Endothelial cell (in vitro differentiated cells): Measurements from ENCODE around the gene COG5. TPM values are rescaled to one million over a fixed set of nuclear protein-coding genes. Genes with fewer than 3 reads are reported as not detected.

Experiments
- DNase-seq: peaks from one replicate; pipeline ENCODE4 v3.0.0; 2021; ENCODE audit warnings: low spot score
- H3K27ac Mint-ChIP-seq: one replicate; pipeline ENCODE4 v1.8.0; 2021; ENCODE audit warnings: mixed read lengths, inconsistent platforms; ENCODE audit not compliant: unreplicated experiment
- H3K27me3 Mint-ChIP-seq: one replicate; pipeline ENCODE4 v1.8.0; 2021; ENCODE audit warnings: mild to moderate bottlenecking, moderate library complexity, mixed read lengths, inconsistent platforms; ENCODE audit not compliant: unreplicated experiment
- H3K36me3 Mint-ChIP-seq: one replicate; pipeline ENCODE4 v1.8.0; 2021; ENCODE audit warnings: mild to moderate bottlenecking, low read depth, mixed read lengths, inconsistent platforms; ENCODE audit not compliant: unreplicated experiment
- H3K4me1 Mint-ChIP-seq: one replicate; pipeline ENCODE4 v1.8.0; 2021; ENCODE audit warnings: mild to moderate bottlenecking, mixed read lengths, inconsistent platforms; ENCODE audit not compliant: unreplicated experiment
- H3K4me3 Mint-ChIP-seq: one replicate; pipeline ENCODE4 v1.8.0; 2021; ENCODE audit warnings: mild to moderate bottlenecking, mixed read lengths, inconsistent platforms; ENCODE audit not compliant: unreplicated experiment
- H3K9me3 Mint-ChIP-seq: one replicate; pipeline ENCODE4 v1.8.0; 2021; ENCODE audit warnings: mixed read lengths, inconsistent platforms; ENCODE audit not compliant: unreplicated experiment
- total RNA-seq: library from RNA; stranded (reverse); fragmentation: NEBNext Ultra II Directional; extraction: Animal tissue kit (Norgen Biotek cat#: 25700); gene quantifications from one replicate; pipeline ENCODE4 v1.2.1, GENCODE V29; 2021; ENCODE audit not compliant: unreplicated experiment
- TF ChIP-seq, protein P1 (sequence below): fragments of 200-600 bp; sonication (generic); IDR thresholded peaks from one replicate; pipeline ENCODE4 v1.5.0; 2021; ENCODE audit warnings: antibody characterized with exemption; ENCODE audit not compliant: unreplicated experiment

The COG5 gene
- total RNA-seq, 1 donor from 2014 or later = 26.7 TPM

DNA sequence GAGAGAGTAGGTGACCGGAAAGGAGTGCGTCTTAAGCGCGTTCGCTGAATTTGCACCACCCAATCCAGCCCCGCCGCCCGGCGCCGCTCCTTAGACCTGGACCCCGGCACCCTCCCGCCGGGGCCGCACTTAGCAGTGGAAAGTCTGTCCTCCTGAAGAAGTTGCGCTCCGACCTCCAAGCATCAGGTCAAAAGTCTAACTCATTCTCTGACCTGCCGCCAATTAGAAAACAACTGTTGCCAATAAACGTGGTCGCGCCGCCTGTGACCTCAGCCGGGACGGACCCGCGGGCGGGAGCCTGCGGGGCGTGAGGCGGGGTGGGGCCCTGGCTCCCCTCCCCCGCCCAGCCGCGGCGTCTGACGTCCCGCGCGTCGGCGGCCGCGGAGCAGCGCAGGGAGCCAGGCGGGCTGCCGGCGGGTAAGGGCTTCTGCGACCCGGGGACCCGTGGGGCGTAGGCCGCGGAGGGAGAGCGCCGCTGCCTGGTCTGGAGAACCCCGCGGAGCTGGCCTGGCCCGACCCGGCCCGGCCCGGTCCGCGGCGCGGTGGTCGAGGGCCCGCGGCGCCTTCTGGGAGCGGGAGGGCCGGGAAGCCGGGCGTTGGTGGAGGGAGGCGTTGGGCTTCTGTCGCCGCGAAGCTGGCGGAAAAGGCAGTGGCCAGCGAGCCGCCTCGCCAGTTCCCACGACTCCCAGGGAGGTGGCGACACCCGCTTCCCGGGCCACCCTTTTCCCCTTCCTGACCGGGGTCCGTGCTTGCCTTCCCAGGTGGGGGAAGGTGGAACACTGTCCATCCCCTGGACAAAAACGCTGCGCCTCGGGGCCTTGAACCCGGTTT is 16.4 kb upstream of the COG5 start, which contains the start of gene BCAP29:
Gene BCAP29 (plus strand): TSS at position 362 of the 831 bp plus-strand sequence. CDS start 527 bp downstream, outside the sequence.
- Mint-ChIP-seq H3K9me3 (no peaks in the 10 kb centered on the region), H3K27ac (peak within 1 kb of the TSS; percentile 93), H3K4me1 (peaks cover 18% of the 10 kb centered on the region), H3K36me3 (peaks cover 4% of the 10 kb centered on the region), H3K27me3 (no peaks in the 10 kb centered on the region), H3K4me3 (peak within 1 kb of the TSS; percentile 95)
- TF ChIP-seq, protein P1, sequence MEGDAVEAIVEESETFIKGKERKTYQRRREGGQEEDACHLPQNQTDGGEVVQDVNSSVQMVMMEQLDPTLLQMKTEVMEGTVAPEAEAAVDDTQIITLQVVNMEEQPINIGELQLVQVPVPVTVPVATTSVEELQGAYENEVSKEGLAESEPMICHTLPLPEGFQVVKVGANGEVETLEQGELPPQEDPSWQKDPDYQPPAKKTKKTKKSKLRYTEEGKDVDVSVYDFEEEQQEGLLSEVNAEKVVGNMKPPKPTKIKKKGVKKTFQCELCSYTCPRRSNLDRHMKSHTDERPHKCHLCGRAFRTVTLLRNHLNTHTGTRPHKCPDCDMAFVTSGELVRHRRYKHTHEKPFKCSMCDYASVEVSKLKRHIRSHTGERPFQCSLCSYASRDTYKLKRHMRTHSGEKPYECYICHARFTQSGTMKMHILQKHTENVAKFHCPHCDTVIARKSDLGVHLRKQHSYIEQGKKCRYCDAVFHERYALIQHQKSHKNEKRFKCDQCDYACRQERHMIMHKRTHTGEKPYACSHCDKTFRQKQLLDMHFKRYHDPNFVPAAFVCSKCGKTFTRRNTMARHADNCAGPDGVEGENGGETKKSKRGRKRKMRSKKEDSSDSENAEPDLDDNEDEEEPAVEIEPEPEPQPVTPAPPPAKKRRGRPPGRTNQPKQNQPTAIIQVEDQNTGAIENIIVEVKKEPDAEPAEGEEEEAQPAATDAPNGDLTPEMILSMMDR = no peak
- DNase-seq = peak; percentile 77

DNA sequence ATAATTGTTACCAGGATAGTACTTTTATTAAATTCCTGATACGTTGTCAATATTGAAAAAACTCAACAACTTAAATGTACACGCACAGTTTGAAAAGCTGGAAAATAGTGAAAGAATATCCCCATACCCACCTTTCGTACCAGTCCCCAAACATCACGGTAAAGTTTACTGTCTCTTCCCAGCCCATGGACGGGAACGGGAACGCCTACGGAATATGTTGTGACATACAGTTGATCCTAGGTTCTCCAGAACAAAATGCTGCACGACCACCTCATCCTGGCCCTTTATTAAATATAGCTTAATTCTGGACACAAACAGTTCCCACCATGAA is 15.8 kb upstream of the COG5 start:
- DNase-seq = no peak
- peak overlapping the region; percentile 95 for H3K4me3 Mint-ChIP-seq
- no peaks in the 10 kb centered on the region for H3K27me3 Mint-ChIP-seq
- peaks cover 18% of the 10 kb centered on the region for H3K4me1 Mint-ChIP-seq
- no peaks in the 10 kb centered on the region for H3K36me3 Mint-ChIP-seq
- no peaks in the 10 kb centered on the region for H3K9me3 Mint-ChIP-seq
- H3K27ac Mint-ChIP-seq = peak overlapping the region; percentile 93
- TF ChIP-seq, protein P1 = no peak

DNA sequence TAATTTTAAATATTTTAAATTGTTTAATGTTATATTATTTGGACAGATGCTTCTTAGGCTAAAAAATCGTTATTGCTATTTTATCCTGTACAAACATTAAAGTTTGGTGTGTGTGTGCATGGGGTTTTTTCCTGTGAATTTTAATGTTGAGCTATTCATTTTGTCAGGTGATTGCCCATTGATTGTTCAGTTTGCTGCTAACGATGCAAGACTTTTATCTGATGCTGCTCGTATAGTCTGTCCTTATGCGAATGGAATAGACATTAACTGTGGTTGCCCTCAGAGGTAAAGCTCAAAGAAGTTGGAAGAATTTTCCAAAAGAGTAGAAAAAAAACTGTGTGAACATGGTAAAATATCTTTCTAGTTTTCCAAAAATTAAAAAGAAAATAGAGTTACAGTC is 9.8 kb upstream of the COG5 start:
- H3K4me3 Mint-ChIP-seq = no peak overlapping the region
- DNase-seq = no peak
- H3K4me1 Mint-ChIP-seq = peaks cover 4% of the 10 kb centered on the region
- H3K36me3 Mint-ChIP-seq = peaks cover 7% of the 10 kb centered on the region
- no peak overlapping the region for H3K27ac Mint-ChIP-seq
- H3K27me3 Mint-ChIP-seq = no peaks in the 10 kb centered on the region
- TF ChIP-seq, protein P1 = no peak
- H3K9me3 Mint-ChIP-seq = no peaks in the 10 kb centered on the region

DNA sequence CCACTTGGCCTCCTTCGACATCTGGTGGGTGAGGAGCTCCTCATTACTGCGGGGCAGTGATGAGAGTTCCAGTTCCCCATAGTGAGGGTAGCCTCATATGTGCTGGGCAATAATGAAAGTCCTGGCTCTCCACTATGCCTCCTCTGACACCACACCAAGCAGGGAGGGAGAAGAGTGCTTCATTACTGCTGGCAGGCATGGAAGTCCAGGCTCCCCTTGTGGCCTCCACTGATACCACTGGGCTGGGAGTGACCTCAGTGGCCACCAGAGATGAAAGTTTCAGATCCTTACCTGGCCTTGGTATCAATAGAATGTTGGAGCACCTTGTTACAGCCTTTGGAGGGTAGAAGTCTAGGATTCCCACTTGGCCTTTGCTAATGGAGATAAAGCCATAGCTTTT is 6.6 kb upstream of the COG5 start:
- Mint-ChIP-seq H3K4me3 (no peak overlapping the region), H3K27me3 (no peaks in the 10 kb centered on the region), H3K36me3 (peaks cover 7% of the 10 kb centered on the region), H3K4me1 (peaks cover 3% of the 10 kb centered on the region), H3K27ac (no peak overlapping the region), H3K9me3 (no peaks in the 10 kb centered on the region)
- TF ChIP-seq, protein P1 = no peak
- no peak for DNase-seq

DNA sequence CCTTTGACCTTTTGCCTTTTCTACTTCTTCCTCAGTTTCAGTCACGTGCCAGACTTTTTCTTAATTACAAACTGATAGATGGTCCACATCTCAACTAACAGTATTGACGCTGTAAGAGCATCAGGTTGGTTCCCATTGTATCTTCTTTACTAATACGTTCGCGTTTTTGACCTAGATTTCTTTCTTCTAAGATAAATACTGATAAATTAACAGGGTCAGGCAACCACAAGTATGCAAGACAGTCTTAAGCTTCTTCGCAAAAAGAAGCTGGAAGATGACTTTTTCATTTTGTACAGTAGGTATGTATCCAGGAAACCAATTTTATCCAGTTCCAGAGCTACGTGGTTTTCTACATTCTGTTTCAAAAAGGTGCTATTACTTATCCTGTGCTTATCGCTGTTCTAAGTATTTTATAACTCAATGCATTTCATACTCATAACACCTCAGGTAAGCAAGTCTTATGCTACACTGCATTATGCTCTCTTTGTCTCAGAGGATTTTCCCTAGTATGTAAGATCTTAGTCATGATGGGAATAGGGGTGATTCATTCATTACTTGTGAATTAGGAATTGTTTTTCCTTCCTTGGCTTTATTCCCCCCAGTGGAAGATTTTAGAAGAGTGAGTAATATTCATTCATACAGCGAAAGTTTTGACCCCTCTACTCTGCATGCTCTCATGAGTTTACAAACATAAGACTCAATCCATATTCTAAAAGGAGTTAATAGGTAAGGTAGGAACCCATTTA is 1.0 kb upstream of the COG5 start:
- peaks cover 36% of the 10 kb centered on the region for H3K4me1 Mint-ChIP-seq
- peak overlapping the region; percentile 74 for H3K27ac Mint-ChIP-seq
- H3K27me3 Mint-ChIP-seq = peaks cover 4% of the 10 kb centered on the region
- no peak for DNase-seq
- TF ChIP-seq, protein P1 = no peak
- H3K4me3 Mint-ChIP-seq = peak overlapping the region; percentile 91
- peaks cover 3% of the 10 kb centered on the region for H3K36me3 Mint-ChIP-seq
- H3K9me3 Mint-ChIP-seq = no peaks in the 10 kb centered on the region
